ENCODE results near the gene PIK3C2B.
"Not testable (repeated sequence)": the region's sequence is repeated elsewhere in the genome, so short reads cannot be mapped to it uniquely, and the experiment has no call there.

The PIK3C2B gene, protein sequence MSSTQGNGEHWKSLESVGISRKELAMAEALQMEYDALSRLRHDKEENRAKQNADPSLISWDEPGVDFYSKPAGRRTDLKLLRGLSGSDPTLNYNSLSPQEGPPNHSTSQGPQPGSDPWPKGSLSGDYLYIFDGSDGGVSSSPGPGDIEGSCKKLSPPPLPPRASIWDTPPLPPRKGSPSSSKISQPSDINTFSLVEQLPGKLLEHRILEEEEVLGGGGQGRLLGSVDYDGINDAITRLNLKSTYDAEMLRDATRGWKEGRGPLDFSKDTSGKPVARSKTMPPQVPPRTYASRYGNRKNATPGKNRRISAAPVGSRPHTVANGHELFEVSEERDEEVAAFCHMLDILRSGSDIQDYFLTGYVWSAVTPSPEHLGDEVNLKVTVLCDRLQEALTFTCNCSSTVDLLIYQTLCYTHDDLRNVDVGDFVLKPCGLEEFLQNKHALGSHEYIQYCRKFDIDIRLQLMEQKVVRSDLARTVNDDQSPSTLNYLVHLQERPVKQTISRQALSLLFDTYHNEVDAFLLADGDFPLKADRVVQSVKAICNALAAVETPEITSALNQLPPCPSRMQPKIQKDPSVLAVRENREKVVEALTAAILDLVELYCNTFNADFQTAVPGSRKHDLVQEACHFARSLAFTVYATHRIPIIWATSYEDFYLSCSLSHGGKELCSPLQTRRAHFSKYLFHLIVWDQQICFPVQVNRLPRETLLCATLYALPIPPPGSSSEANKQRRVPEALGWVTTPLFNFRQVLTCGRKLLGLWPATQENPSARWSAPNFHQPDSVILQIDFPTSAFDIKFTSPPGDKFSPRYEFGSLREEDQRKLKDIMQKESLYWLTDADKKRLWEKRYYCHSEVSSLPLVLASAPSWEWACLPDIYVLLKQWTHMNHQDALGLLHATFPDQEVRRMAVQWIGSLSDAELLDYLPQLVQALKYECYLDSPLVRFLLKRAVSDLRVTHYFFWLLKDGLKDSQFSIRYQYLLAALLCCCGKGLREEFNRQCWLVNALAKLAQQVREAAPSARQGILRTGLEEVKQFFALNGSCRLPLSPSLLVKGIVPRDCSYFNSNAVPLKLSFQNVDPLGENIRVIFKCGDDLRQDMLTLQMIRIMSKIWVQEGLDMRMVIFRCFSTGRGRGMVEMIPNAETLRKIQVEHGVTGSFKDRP (N-terminal part only)

DNA sequence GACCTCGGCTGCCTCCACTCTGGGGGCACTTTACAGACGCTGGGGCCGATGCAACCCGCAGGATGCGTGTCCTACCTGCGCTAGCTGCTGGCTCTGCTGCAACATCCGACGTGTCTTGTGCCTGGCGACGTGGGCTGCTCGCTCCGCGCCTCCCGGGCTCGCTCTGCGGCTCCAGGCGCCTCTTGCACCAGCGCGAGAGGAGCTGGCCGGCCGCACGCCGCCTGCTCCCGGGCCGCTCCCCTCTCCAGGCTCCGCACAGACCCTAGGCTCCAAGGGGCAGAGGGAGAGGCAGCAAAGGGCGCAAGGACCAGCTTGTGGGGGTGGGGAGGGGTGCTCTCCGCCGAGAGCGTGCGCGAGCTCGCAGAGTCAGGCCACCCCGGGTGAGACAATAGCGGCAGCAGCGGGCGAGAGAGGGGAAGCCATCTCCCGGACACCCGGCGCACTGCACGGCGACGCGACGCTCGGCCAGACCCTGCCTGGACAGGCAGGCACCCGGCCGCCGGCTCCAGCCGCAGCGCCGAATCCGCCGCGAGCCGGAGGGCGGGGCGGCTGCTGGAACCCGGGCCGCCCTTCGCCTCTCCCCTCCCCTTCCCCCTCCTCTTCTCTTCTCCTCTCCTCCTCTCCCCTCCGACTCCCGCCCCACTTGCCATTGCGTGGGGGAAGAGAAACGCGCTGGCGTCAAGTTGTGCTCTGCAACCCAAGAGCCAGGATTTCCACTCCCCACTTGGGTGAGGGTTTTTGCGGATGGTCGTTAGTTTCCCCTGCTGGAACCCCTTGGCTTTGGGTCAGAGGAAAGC, at the start of gene PIK3C2B:
Gene PIK3C2B, minus strand, starts transcription at position 525 of the 797 bp plus-strand sequence. CDS start 25,003 bp downstream, outside the sequence.
- peak; percentile 48 to 52 (median 50) for DNase-seq

DNA sequence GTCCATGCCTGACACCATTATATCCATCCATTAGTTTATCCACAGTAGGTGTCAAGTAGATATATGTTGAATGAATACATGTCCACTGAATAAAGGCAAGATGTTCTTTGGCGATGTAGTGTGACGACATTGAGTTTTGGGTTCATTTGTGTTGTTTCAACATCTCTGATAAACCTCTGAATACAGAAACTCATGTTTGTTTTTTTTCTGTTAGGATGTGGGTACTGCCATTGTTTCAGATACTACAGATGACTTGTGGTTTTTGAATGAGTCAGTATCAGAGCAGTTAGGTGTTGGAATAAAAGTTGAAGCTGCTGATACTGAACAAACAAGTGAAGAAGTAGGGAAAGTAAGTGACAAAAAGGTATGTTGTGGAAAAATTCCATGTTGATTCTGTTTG, 49.7 kb upstream of the PIK3C2B start:
- no peak for DNase-seq

DNA sequence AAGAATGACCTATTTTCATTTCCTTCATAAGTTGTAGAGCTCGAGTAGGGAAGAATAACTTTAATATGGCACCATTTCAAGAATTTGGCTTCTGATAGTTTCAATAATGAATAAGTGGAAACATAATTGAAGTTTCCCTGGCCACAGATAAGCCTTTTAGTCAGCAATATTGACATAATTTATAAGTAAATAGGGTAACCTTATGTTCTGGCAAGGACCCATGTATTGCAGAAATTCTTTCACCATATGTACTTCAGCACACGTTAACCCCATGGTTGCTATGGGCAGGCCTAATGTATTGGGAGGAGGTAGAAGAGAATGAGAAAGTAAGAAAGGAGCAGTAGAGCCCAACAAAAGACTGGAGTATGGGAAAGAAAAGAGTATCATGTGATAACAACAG, 47.0 kb upstream of the PIK3C2B start:
- DNase-seq: no peak

DNA sequence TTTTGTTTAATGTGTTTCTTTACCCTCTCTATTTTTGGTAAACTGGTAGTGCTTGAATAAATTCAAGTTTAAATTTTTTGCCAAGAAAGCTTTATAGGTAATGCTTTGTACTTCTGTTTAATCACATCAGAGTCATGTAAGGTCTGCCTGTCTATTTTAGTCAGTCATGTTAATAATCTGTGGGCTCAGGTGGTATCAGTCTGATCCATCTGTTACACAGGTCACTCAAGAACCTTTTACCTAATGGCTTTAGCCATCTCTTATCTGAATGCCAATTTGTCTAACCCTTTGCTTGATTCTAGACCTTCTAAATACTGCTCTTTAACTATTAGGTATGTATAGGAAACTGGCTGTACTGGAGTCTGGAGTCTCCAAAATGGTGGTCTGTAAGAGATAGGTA, 38.2 kb upstream of the PIK3C2B start:
- no peak for DNase-seq

DNA sequence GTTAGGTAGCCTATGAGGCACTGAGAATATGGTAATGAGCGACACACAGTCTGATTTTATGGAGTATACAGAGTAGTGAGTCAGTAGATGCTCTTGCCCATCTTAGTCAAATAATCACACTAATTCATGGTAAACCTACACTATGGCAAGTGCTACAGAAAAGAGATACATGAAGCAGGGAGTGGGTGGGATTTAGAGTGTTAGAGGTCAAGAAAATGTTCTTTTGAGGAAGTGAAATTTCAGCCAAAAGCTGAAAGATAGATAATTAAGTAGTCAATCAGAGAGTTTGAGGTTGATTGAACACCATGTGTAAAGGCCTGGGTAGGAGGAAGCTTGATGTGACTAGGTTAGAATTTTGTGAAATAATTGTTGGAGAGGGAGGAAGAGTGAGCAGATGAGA, 36.3 kb upstream of the PIK3C2B start:
- DNase-seq: no peak

DNA sequence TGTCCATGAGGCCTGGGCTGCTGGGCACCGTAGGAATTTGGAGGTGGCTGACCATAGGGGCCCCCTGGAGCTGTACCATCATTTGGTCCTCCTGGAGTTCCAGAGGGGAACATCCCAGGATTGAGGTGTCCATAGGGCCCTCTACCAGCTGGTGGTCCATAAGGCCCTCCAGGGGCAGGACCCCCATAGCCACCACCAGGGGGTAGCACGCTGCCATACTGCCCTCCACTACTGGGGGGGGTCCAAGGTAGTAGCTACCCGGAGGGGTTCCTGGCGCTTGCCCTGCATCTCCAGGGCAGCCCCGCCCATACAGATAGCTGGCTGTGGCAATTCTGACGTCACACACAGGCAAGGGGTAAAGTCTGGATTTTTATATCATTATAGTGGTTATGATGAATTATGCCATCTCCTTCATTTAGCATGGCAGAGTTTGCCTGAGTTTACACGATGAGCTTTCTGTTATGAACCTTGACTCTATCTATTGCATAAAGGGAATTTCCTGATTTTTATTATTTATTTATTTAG, 34.8 kb upstream of the PIK3C2B start:
- DNase-seq: no peak

DNA sequence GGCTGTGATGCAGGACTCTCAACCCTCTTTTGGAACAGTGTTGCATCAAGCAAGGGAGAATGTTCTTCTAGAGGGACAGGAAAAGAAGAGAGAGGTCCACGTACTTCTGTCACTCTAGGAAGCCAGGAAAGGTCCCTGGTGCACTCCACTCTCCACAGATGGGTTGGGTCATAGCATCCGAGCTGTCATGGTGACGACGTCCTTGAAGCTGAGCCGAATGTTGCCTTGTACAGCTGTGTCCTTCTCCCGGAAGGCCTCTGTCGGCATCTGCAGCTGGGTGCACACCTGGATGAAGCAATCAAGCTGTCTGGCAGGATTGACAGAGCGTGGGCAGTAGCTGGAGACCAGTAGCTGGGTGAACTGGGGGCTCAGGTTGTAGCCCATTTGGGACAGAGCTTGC, 34.1 kb upstream of the PIK3C2B start:
- DNase-seq: no peak

DNA sequence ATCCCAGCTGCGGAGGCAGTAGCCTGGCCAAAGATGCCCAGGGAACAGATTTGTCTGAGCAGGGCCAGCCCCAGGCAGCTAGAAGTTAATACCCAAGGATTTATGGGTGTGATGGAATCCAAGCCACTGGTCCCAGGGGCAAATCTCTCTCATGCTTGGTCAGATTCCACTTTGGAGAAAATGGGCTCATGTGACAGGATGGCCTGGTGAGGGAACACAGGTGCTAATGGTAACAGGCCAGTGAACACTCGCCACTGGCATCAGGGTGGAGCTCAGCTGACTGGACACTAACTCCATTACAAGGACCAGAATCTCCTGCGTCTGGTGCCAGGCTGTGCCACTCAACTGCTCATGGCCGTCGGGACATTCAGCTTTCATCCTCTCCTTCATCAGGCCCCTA, 33.6 kb upstream of the PIK3C2B start:
- DNase-seq: no peak

DNA sequence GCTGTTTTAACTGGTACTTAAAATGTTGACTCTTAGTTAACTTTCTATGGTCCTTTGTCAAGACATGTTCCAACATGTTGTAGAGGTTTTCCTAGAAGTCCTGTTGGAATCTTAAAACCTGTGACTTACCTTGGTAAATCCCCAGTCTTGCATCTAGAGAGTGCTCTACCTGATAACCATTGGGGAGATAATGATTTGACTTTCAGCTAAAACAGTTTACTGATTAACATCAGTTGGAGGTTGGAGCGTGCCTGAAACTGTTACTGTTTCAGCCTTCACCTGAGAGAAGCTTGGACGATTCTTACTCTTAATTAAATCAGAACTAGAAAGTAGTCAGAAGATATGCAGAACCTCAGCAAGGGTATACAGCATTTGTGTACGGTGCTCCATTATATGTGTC, 30.4 kb upstream of the PIK3C2B start:
- no peak for DNase-seq

DNA sequence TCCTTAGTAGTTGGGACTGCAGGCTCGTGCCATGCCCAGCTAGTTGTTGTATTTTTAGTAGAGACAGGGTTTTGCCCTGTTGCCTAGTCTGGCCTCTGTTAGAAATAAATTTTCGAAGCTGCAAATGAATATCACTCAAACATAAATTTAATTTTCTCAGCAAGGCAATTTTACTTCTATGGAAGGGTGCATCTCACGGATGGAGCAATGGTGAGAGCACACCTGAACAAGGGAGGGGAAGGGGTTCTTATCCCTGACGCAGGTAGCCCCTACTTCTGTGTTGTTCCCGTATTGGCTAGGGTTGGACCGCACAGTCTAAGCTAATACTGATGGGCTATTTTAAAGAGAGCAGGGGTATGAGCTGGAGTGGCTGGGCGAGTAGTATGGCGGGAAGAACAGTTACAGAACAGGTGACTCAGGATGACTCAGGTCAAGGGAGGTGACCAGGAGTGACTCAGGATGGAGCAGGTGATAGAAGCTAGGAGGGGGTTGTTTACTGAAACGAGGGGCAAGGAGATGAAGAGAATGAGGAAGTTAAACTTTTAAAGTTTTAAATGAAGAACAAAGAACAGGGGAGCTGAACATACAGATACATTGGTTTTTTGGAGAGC, 29.1 kb upstream of the PIK3C2B start:
- no peak for DNase-seq

DNA sequence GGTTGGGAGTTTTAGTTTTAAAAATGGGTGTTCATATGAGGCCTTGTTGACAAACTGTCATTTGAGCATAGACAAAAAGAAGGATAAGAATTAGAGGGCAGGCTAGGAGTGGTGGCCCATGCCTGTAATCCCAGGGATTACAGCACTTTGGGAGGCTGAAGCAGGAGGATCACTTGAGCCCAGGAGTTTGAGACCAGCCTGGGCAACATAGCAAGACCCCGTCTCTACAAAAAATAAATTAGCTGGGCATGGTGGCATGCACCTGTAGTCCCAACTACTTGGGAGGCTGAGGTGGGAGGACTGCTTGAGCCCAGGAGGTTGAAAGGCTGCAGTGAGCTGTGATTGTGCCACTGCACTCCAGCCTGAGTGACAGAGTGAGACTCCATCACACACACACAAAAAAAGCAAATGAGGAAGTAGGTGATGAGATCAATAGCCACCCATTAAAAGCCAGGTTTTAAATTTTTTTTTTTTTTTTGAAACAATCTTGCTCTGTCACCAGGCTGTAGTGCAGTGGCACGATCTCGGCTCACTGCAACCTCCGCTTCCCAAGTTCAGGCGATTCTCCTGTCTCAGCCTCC, 27.4 kb upstream of the PIK3C2B start:
- DNase-seq: not testable (repeated sequence)

DNA sequence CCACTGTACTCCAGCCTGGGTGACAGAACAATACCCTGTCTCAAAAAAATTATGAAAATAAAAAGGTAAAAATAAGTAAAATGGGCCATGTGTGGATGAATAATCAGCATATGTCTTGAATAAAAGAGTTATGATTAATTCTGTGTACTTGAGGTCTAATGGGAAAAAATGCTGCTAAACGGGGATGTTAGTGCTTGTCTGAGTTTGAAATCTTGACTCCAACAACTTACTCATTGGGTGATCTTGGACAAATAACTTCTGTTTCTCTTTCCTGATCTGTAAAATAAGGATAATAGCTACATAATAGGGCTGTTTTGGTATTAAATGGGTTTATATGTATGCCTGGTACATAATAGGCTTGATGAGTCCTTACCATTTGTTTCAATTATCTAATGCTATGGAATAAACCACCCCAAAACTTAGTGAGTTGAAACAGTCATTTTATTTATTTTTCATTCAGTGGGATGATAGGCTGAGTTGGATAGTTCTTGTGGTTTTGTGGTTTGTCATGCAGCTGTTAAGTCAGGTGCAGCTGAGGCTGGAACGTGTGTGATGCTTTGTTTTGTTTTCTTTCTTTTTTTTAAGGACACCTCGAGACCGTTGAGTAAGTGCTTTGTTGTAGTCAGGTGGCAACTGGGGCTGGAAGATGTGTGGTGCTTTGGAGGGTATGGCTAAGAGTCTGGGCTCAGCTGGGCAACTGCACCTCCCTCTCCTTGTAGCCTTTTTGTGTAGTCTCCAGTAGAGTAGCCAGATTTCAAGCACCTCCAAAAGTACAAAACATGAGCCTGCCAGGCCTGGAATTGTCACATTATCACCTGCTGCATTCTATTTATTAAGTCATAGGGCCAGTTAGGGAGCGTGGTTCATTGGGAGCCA, 26.5 kb upstream of the PIK3C2B start:
- DNase-seq: peak in 1 of 4 experiments; percentile 13

DNA sequence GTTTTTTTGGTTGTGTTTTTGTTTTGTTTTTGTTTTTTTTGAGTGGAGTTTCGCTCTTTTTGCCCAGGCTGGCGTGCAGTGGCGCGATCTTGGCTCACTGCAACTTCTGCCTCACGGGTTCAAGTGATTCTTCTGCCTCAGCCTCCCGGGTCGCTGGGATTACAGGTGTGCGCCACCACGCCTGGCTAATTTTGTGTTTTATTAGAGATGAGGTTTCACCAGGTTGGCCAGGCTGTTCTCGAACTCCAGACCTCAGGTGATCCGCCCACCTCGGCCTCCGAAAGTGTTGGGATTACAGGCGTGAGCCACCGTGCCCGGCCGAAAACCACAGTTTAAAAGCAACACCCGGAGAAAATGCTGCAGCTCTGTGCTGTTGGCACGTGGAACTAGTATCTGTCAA, 22.8 kb upstream of the PIK3C2B start:
- not testable (repeated sequence) for DNase-seq

DNA sequence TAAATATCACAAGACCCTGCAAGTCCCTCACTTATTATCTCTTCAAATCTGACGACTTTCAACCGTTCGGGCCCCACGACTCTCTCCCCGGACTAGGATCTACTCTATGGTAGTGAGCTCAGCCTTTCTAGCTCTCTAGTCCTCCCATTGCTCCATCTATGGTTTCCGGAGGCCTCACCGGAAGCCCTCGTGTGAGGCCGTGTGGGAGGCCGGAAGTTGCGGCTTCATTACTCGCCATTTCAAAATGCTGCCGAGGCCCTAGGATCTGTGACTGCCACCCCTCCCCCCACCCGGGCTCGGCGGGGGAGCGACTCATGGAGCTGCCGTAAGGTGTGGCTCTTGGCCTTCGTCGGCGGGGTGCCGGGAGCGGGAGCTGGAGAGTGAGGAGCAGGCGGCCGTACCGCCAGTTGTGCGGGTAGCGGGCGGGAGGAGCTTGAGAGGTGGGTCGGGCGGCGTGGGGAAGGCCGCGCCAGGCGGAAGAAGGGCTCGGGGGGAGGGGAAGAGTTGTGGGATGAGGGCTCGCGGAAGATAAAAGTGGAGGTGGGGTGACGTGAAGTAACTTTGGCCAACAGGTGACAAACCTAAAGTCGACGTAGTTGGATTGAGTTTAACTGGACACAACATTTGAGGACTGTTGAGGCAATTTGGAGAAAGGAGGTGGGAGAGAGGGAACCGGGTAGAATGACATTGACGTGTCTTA, 21.7 kb upstream of the PIK3C2B start, which contains the start of gene MDM4:
Gene MDM4, plus strand, starts transcription at position 227 of the 700 bp plus-strand sequence. CDS start 9,113 bp downstream, outside the sequence.
- DNase-seq: peak; percentile 84 to 86 (median 84)

DNA sequence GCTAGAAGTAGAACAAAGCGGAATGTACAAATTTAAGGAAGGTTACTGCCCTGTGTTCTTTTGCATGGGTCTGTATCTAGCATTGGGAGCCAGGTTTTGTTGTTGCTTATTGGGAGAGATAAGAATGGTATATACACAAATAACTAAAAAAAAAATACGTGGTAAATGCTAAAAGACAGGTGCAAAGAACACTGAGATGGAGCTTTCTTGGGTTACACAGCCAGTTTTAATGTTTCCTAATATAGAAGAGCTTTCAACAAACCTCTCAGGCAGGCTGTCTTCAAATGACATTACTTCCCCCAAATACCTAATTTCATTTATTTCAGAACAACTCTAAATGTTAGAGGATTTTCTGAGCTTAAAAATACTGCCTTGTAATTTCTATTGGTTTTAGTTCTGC, 20.2 kb upstream of the PIK3C2B start:
- DNase-seq: no peak

DNA sequence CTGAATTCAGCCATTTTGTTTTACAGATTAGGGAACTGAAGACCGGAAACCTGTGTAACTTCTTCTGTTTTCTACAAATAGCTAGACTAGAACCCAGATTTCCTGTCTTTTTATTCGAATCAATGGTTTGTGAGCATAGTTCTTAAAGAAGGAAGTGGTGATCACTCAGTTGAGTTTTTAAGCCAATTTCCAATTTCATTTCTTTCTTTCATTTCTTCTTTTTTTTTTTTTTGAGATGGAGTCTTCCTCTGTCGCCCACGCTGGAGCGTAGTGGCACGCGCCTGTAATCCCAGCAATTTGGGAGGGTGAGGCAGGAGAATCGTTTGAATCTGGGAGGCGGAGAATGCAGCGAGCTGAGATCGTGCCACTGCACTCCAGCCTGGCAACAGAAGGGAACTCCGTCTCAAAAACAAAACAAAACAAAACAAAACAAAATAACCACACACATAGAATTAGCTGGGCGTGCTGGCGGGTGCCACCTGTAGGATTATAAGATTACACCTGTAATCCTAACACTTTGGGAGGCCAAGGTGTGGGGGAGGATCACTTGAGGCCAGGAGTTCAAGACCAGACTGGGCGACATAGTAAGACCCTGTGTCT, 18.6 kb upstream of the PIK3C2B start:
- DNase-seq: no peak

DNA sequence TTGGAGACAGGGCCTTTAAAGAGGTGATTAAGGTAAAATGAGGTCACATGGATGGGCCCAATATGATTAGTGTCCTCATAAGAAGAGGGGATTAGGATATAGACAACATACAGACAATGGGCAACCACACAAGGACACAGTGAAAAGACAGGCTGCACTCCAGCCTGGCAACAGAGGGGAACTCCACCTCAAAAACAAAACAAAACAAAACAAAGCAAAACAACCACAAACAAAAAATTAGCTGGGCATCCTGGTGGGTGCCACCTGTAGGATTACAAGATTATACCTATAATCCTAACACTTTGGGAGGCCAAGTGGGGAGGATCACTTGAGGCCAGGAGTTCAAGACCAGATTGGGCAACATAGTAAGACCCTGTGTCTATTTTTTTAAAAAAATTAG, 16.8 kb upstream of the PIK3C2B start:
- DNase-seq: no peak

DNA sequence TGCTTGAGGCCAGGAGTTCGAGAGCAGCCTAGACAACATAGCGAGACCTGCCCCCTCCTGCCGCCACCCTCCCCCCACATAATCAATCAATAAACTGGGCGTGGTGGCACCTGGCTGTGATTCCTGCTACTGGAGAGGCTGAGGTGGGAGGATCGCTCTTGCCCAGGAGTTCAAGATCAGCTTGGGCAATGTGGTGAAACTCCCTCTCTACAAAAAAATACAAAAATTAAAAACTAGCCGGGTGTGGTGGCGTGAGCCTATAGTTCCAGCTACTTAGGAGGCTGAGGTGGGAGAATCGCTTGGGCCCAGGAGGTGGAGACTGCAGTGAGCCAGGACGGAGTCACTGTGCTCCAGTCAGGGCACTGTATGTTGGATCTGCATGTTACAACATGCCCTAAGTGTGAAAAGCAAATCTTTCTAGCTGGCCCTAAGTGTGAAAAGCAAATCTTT, 14.6 kb upstream of the PIK3C2B start:
- DNase-seq: no peak

Measured in activated CD4-positive, CD25-positive, alpha-beta regulatory T cell (primary cell).